ENCODE results near the gene PARVA.
"Not testable (repeated sequence)": the region's sequence is repeated elsewhere in the genome, so short reads cannot be mapped to it uniquely, and the experiment has no call there.

The PARVA gene

GRCh38 chr11:12508151-12508751, 130.9 kb downstream of the PARVA start:
- DNase-seq: no peak

- no peak for DNase-seq
Measured at GRCh38 chr11:12509371-12509770, 132.0 kb downstream of the PARVA start.

- no peak for DNase-seq
Measured at GRCh38 chr11:12512132-12512531, 134.8 kb downstream of the PARVA start.

- DNase-seq: no peak
Measured at GRCh38 chr11:12512826-12513395, 135.5 kb downstream of the PARVA start.

- no peak for DNase-seq
Measured at GRCh38 chr11:12516387-12517105, 139.2 kb downstream of the PARVA start.

- no peak for DNase-seq
Measured at GRCh38 chr11:12517306-12517705, 139.9 kb downstream of the PARVA start.

GRCh38 chr11:12517741-12518140, 140.4 kb downstream of the PARVA start:
- no peak for DNase-seq

- DNase-seq: no peak
Measured at GRCh38 chr11:12518606-12519385, 141.4 kb downstream of the PARVA start.

- no peak for DNase-seq
Measured at GRCh38 chr11:12520054-12520453, 142.7 kb downstream of the PARVA start.

- not testable (repeated sequence) for DNase-seq
Measured at GRCh38 chr11:12520576-12520975, 143.2 kb downstream of the PARVA start.

- no peak for DNase-seq
Measured at GRCh38 chr11:12523180-12523924, 146.0 kb downstream of the PARVA start.

GRCh38 chr11:12524865-12525264, 147.5 kb downstream of the PARVA start:
- DNase-seq: no peak

- no peak for DNase-seq
Measured at GRCh38 chr11:12525466-12526055, 148.2 kb downstream of the PARVA start.

- no peak for DNase-seq
Measured at GRCh38 chr11:12526789-12527188, 149.4 kb downstream of the PARVA start.

GRCh38 chr11:12528487-12528886, 151.1 kb downstream of the PARVA start:
- no peak for DNase-seq

- no peak for DNase-seq
Measured at GRCh38 chr11:12529041-12529440, 151.7 kb downstream of the PARVA start.

- DNase-seq: no peak
Measured at GRCh38 chr11:12529793-12530192, 152.4 kb downstream of the PARVA start.

GRCh38 chr11:12531020-12531419, 153.6 kb downstream of the PARVA start:
- DNase-seq: no peak

- DNase-seq: no peak
Measured at GRCh38 chr11:12531681-12532080, 154.3 kb downstream of the PARVA start.

- DNase-seq: no peak
Measured at GRCh38 chr11:12532580-12532979, 155.2 kb downstream of the PARVA start.

GRCh38 chr11:12534549-12534948, 157.2 kb downstream of the PARVA start:
- no peak for DNase-seq

- no peak for DNase-seq
Measured at GRCh38 chr11:12535321-12535720, 157.9 kb downstream of the PARVA start.

All from CD4-positive, alpha-beta T cell treated with Interleukin-4 for 1 hour (primary cell).